ENCODE measurements around the gene DOCK2.
"Not testable (repeated sequence)": the region's sequence is repeated elsewhere in the genome, so short reads cannot be mapped to it uniquely, and the experiment has no call there.

DOCK2 gene

GRCh38 chr5:169832845-169833244 lies 195.8 kb downstream of the DOCK2 start:
- DNase-seq, result no peak

GRCh38 chr5:169833681-169834292 lies 196.7 kb downstream of the DOCK2 start:
- not testable (repeated sequence) for DNase-seq

GRCh38 chr5:169834540-169834939 lies 197.5 kb downstream of the DOCK2 start:
- DNase-seq, result not testable (repeated sequence)

GRCh38 chr5:169836835-169837536 lies 199.9 kb downstream of the DOCK2 start:
- DNase-seq, result no peak

- DNase-seq, result no peak
These were observed 200.6 kb downstream of the DOCK2 start for GRCh38 chr5:169837686-169838085.

- DNase-seq, result no peak
These were observed 201.6 kb downstream of the DOCK2 start for GRCh38 chr5:169838688-169839087.

GRCh38 chr5:169840405-169840804 lies 203.3 kb downstream of the DOCK2 start:
- DNase-seq, result no peak

GRCh38 chr5:169842699-169843098 lies 205.6 kb downstream of the DOCK2 start:
- no peak for DNase-seq

GRCh38 chr5:169847519-169847918 lies 210.4 kb downstream of the DOCK2 start:
- DNase-seq, result no peak

GRCh38 chr5:169848271-169848670 lies 211.2 kb downstream of the DOCK2 start:
- DNase-seq, result no peak

GRCh38 chr5:169848792-169849191 lies 211.7 kb downstream of the DOCK2 start:
- DNase-seq, result no peak

- no peak for DNase-seq
These were observed 213.3 kb downstream of the DOCK2 start for GRCh38 chr5:169850409-169850808.

GRCh38 chr5:169851321-169851850 lies 214.3 kb downstream of the DOCK2 start:
- DNase-seq, result no peak

GRCh38 chr5:169856571-169856970 lies 219.5 kb downstream of the DOCK2 start:
- DNase-seq, result no peak

- DNase-seq, result no peak
These were observed 223.5 kb downstream of the DOCK2 start for GRCh38 chr5:169860585-169860984.

- DNase-seq, result no peak
These were observed 224.4 kb downstream of the DOCK2 start for GRCh38 chr5:169861433-169861832.

GRCh38 chr5:169861934-169862333 lies 224.9 kb downstream of the DOCK2 start:
- no peak for DNase-seq

- DNase-seq, result no peak
These were observed 225.3 kb downstream of the DOCK2 start for GRCh38 chr5:169862391-169862811.

- DNase-seq, result no peak
These were observed 227.4 kb downstream of the DOCK2 start for GRCh38 chr5:169864483-169864882.

GRCh38 chr5:169867347-169867746 lies 230.3 kb downstream of the DOCK2 start:
- no peak for DNase-seq

- DNase-seq, result no peak
These were observed 232.0 kb downstream of the DOCK2 start for GRCh38 chr5:169869066-169869465.

GRCh38 chr5:169870211-169870610 lies 233.1 kb downstream of the DOCK2 start:
- no peak for DNase-seq

GRCh38 chr5:169871826-169872490 lies 234.9 kb downstream of the DOCK2 start:
- DNase-seq, result no peak

- no peak for DNase-seq
These were observed 236.6 kb downstream of the DOCK2 start for GRCh38 chr5:169873642-169874041.
